Panc1 (cell line): ENCODE measurements around the gene PCCA. TPM values are rescaled to one million over a fixed set of nuclear protein-coding genes. Genes with fewer than 3 reads are reported as not detected.

Experiments
- ATAC-seq: fragments of 200-7000 bp; cut with Tn5 transposase; 2 replicates; pipeline ENCODE4 v1.9.1; 2020; ENCODE audit warnings: mild to moderate bottlenecking, moderate library complexity
- BruUV-seq: library from RNA; stranded (reverse); fragments of 400-500 nt; replicated peaks from 2 replicates; lab custom pipeline; 2021; lab: Mats Ljungman, UMichigan
- CTCF ChIA-PET: fragments of 300-600 bp; sonication (Branson Sonifier 250); formaldehyde crosslinking; loops from one replicate; lab custom pipeline; 2022; ENCODE audit warnings: antibody characterized with exemption; lab: Charles Lee
- POLR2A ChIA-PET: fragments of 300-600 bp; sonication (Branson Sonifier 250); formaldehyde crosslinking; loops from one replicate; lab custom pipeline; 2022; ENCODE audit warnings: antibody characterized with exemption; lab: Charles Lee
- DNase-seq: peaks from one replicate; pipeline ENCODE4 v3.0.0-alpha.2; 2010; ENCODE audit warnings: low read depth, low spot score
- H3K27ac ChIP-seq: 2 replicates; pipeline ENCODE4 v1.5.1; 2011; ENCODE audit warnings: mild to moderate bottlenecking, low read length, inconsistent platforms
- H3K27me3 ChIP-seq: fragments of 200-500 bp; sonication (Bioruptor generic); 2 replicates; pipeline ENCODE4 v1.6.0; 2014; ENCODE audit warnings: low read length, inconsistent platforms; ENCODE audit not compliant: control insufficient read depth, insufficient read depth
- H3K36me3 ChIP-seq: fragments of 200-500 bp; sonication (Bioruptor generic); 2 replicates; pipeline ENCODE4 v1.5.1; 2014; ENCODE audit warnings: inconsistent platforms, mild to moderate bottlenecking, low read length, moderate library complexity; ENCODE audit not compliant: control insufficient read depth, insufficient read depth
- H3K4me1 ChIP-seq: 2 replicates; pipeline ENCODE4 v1.5.1; 2011; ENCODE audit warnings: inconsistent platforms, mild to moderate bottlenecking, low read length, moderate library complexity; ENCODE audit not compliant: control insufficient read depth, insufficient read depth
- H3K4me3 ChIP-seq, 2 experiments: 2 replicates each; pipeline ENCODE4 v1.5.1; 2011 to 2012; ENCODE audit warnings: low read depth in 2 of 2, low read length in 2 of 2, mild to moderate bottlenecking in 2 of 2, inconsistent platforms in 1 of 2, moderate library complexity in 1 of 2
- H3K9me3 ChIP-seq: fragments of 200-500 bp; sonication (Bioruptor generic); 2 replicates; pipeline ENCODE4 v1.5.1; 2014; ENCODE audit warnings: low read depth, mild to moderate bottlenecking, inconsistent platforms, low read length, moderate library complexity; ENCODE audit not compliant: control insufficient read depth, insufficient read depth
- POLR2AphosphoS5 ChIP-seq: IDR thresholded peaks from 2 replicates; pipeline ENCODE4 v1.6.1; 2012; ENCODE audit warnings: mild to moderate bottlenecking, low read depth, low read length, moderate library complexity
- SIN3A ChIP-seq: IDR thresholded peaks from 2 replicates; pipeline ENCODE4 v1.6.1; 2012; ENCODE audit warnings: low read depth, mild to moderate bottlenecking, low read length, moderate library complexity, borderline replicate concordance; ENCODE audit not compliant: insufficient read depth
- TCF7L2 ChIP-seq: IDR thresholded peaks from 2 replicates; pipeline ENCODE4 v1.6.1; 2011; ENCODE audit warnings: mild to moderate bottlenecking, low read depth, low read length, inconsistent platforms
- in situ Hi-C: cut with HindIII; loops from 2 replicates; pipeline ENCODE4 v1.10.0; 2016; ENCODE audit warnings: low sequenced_read_pairs, low pct_unique_long_range_greater_than_20kb
- intact Hi-C: fragments of 100-400 bp; cut with micrococcal nuclease; formaldehyde crosslinking; loops from one replicate; pipeline ENCODE4 v1.10.0; 2022; ENCODE audit not compliant: unreplicated experiment
- total RNA-seq: library from RNA; stranded (reverse); gene quantifications from one replicate; pipeline ENCODE4 v1.2.1, GENCODE V29; 2021; ENCODE audit not compliant: unreplicated experiment
- TF ChIP-seq, protein P1 (sequence below), 2 experiments: IDR thresholded peaks; 2 replicates each; pipeline ENCODE4 v1.6.1; 2011 to 2012; ENCODE audit warnings: low read depth in 2 of 2, control low read depth in 1 of 2, low read length in 1 of 2, mild to moderate bottlenecking in 1 of 2, moderate library complexity in 1 of 2; ENCODE audit not compliant: insufficient read depth in 1 of 2
- TF ChIP-seq, protein P2 (sequence below): fragments of 450-650 bp; IDR thresholded peaks from 2 replicates; pipeline ENCODE4 v1.5.1; 2017; ENCODE audit warnings: mild to moderate bottlenecking

PCCA gene
- total RNA-seq, 1 experiment from 2014 or later, result 14.7 TPM

DNA sequence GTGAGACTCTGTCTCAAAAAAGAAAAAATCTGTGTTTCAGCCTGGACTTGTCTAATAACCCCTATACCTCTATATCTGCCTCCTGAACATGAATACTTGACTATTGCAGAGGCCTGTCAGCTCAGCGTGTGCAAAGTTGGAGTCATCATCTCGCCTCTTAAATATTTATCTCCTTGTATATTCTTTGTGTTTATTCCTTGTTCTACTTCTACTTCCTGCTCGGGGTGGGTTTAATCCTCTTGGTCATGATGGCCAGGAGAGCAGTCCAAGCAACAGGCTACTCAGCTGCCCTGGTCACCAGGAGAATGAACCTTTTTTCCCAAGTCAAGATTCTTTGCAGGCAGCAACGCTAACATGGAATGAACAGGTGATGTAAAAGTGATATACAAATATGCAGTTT lies 119.1 kb downstream of the PCCA start:
- no TSS peak for BruUV-seq
- no peak for TF ChIP-seq SIN3A
- TF ChIP-seq, protein P1, sequence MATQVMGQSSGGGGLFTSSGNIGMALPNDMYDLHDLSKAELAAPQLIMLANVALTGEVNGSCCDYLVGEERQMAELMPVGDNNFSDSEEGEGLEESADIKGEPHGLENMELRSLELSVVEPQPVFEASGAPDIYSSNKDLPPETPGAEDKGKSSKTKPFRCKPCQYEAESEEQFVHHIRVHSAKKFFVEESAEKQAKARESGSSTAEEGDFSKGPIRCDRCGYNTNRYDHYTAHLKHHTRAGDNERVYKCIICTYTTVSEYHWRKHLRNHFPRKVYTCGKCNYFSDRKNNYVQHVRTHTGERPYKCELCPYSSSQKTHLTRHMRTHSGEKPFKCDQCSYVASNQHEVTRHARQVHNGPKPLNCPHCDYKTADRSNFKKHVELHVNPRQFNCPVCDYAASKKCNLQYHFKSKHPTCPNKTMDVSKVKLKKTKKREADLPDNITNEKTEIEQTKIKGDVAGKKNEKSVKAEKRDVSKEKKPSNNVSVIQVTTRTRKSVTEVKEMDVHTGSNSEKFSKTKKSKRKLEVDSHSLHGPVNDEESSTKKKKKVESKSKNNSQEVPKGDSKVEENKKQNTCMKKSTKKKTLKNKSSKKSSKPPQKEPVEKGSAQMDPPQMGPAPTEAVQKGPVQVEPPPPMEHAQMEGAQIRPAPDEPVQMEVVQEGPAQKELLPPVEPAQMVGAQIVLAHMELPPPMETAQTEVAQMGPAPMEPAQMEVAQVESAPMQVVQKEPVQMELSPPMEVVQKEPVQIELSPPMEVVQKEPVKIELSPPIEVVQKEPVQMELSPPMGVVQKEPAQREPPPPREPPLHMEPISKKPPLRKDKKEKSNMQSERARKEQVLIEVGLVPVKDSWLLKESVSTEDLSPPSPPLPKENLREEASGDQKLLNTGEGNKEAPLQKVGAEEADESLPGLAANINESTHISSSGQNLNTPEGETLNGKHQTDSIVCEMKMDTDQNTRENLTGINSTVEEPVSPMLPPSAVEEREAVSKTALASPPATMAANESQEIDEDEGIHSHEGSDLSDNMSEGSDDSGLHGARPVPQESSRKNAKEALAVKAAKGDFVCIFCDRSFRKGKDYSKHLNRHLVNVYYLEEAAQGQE (IDR thresholded peaks at IDR 0.05; ENCODE audit: insufficient read depth in 1 of 2, low read depth in 2 of 2, low read length in 1 of 2), result no peak
- TF ChIP-seq TCF7L2, result no peak
- no peak for TF ChIP-seq POLR2AphosphoS5
- TF ChIP-seq, protein P2, sequence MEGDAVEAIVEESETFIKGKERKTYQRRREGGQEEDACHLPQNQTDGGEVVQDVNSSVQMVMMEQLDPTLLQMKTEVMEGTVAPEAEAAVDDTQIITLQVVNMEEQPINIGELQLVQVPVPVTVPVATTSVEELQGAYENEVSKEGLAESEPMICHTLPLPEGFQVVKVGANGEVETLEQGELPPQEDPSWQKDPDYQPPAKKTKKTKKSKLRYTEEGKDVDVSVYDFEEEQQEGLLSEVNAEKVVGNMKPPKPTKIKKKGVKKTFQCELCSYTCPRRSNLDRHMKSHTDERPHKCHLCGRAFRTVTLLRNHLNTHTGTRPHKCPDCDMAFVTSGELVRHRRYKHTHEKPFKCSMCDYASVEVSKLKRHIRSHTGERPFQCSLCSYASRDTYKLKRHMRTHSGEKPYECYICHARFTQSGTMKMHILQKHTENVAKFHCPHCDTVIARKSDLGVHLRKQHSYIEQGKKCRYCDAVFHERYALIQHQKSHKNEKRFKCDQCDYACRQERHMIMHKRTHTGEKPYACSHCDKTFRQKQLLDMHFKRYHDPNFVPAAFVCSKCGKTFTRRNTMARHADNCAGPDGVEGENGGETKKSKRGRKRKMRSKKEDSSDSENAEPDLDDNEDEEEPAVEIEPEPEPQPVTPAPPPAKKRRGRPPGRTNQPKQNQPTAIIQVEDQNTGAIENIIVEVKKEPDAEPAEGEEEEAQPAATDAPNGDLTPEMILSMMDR, result no peak
- CTCF ChIA-PET, result no interaction called here
- no peaks in the 10 kb centered on the region for H3K4me1 ChIP-seq
- H3K27ac ChIP-seq, result no peak overlapping the region
- no peak for DNase-seq
- no peaks in the 10 kb centered on the region for H3K27me3 ChIP-seq
- H3K4me3 ChIP-seq, result no peak overlapping the region
- H3K36me3 ChIP-seq, result no peaks in the 10 kb centered on the region
- in situ Hi-C loops, result no loop called here
- ATAC-seq, result no peak
- POLR2A ChIA-PET, result no interaction called here
- H3K9me3 ChIP-seq, result no peaks in the 10 kb centered on the region
- intact Hi-C loops, result no loop called here

DNA sequence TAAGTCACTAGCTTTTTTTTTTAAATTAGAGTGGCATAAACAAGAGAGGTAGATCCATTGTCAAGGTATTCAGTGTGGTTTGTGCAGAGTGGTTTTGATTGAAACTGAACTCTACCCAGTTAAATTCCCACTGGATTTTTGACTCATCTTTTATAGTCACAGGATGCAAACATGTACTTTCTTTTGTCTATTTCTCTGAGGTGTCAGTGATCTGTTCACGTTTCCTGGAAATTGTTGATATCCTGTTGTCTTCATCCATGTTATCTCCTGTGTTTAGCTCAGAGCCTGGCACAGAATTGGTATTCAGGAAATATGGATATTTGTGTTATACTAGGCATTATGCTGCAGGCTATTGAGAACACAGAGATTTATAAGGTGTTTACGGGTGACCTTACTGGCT lies 119.7 kb downstream of the PCCA start:
- ChIA-PET CTCF (no interaction called here), POLR2A (no interaction called here)
- no peak for ATAC-seq
- Histone ChIP-seq H3K4me1 (no peaks in the 10 kb centered on the region), H3K27me3 (no peaks in the 10 kb centered on the region), H3K36me3 (no peaks in the 10 kb centered on the region), H3K9me3 (no peaks in the 10 kb centered on the region), H3K4me3 (no peak overlapping the region), H3K27ac (no peak overlapping the region)
- in situ Hi-C loops, result no loop called here
- no peak for DNase-seq
- intact Hi-C loops, result no loop called here
- no TSS peak for BruUV-seq
- TF ChIP-seq, protein P2, result no peak
- no peak for TF ChIP-seq POLR2AphosphoS5
